Measurements from ENCODE around the gene RASA4.
"Not testable (repeated sequence)": the region's sequence is repeated elsewhere in the genome, so short reads cannot be mapped to it uniquely, and the experiment has no call there.

The RASA4 gene

GRCh38 chr7:102606848-102607247, 9.7 kb downstream of the RASA4 start:
- not testable (repeated sequence) for DNase-seq (ENCODE audit: low spot score)

GRCh38 chr7:102604431-102605145, 12.0 kb downstream of the RASA4 start:
- not testable (repeated sequence) for DNase-seq (ENCODE audit: low spot score)

GRCh38 chr7:102602317-102602716, 14.2 kb downstream of the RASA4 start:
- not testable (repeated sequence) for DNase-seq (ENCODE audit: low spot score)

GRCh38 chr7:102599699-102600098, 16.9 kb downstream of the RASA4 start:
- DNase-seq (ENCODE audit: low spot score) = not testable (repeated sequence)

GRCh38 chr7:102596036-102596435, 20.5 kb downstream of the RASA4 start:
- DNase-seq (ENCODE audit: low spot score) = not testable (repeated sequence)

GRCh38 chr7:102593637-102594334, 22.8 kb downstream of the RASA4 start:
- DNase-seq (ENCODE audit: low spot score) = not testable (repeated sequence)

- not testable (repeated sequence) for DNase-seq (ENCODE audit: low spot score)
Observed at GRCh38 chr7:102592477-102593019, 24.0 kb downstream of the RASA4 start.

- not testable (repeated sequence) for DNase-seq (ENCODE audit: low spot score)
Observed at GRCh38 chr7:102589857-102590256, 26.7 kb downstream of the RASA4 start.

- DNase-seq (ENCODE audit: low spot score) = not testable (repeated sequence)
Observed at GRCh38 chr7:102583495-102583894, 33.1 kb downstream of the RASA4 start.

GRCh38 chr7:102581722-102582121, 34.8 kb downstream of the RASA4 start:
- DNase-seq (ENCODE audit: low spot score) = not testable (repeated sequence)

- DNase-seq (ENCODE audit: low spot score) = not testable (repeated sequence)
Observed at GRCh38 chr7:102578486-102578885, 38.1 kb downstream of the RASA4 start.

- DNase-seq (ENCODE audit: low spot score) = peak; percentile 1
Observed at GRCh38 chr7:102577315-102578240, 39.0 kb downstream of the RASA4 start.

GRCh38 chr7:102576363-102576762, 40.2 kb downstream of the RASA4 start:
- DNase-seq (ENCODE audit: low spot score) = not testable (repeated sequence)

GRCh38 chr7:102574607-102575006, 41.9 kb downstream of the RASA4 start:
- not testable (repeated sequence) for DNase-seq (ENCODE audit: low spot score)

- DNase-seq (ENCODE audit: low spot score) = peak; percentile 97
Observed at GRCh38 chr7:102572261-102573239, 44.0 kb downstream of the RASA4 start, which contains the start of gene POLR2J3. POLR2J3 (minus strand) TSS chr7:102572583; CDS start chr7:102572521, 62 bp downstream.

- DNase-seq (ENCODE audit: low spot score) = not testable (repeated sequence)
Observed at GRCh38 chr7:102568620-102569019, 47.9 kb downstream of the RASA4 start.

GRCh38 chr7:102550808-102551422, 65.6 kb downstream of the RASA4 start, which contains the start of gene SPDYE2:
SPDYE2 (plus strand) TSS chr7:102551226; CDS start chr7:102553256, 2,030 bp downstream.
- not testable (repeated sequence) for DNase-seq (ENCODE audit: low spot score)

- not testable (repeated sequence) for DNase-seq (ENCODE audit: low spot score)
Observed at GRCh38 chr7:102546353-102546752, 70.2 kb downstream of the RASA4 start.

- not testable (repeated sequence) for DNase-seq (ENCODE audit: low spot score)
Observed at GRCh38 chr7:102545288-102545687, 71.3 kb downstream of the RASA4 start.

- DNase-seq (ENCODE audit: low spot score) = not testable (repeated sequence)
Observed at GRCh38 chr7:102544372-102544771, 72.2 kb downstream of the RASA4 start.
